Upper lobe of left lung (tissue), 4 donors: ENCODE data around the gene CAPS.

Experiments
- CTCF ChIP-seq, 6 experiments: fragments of 450-650 bp in 4 of 6; fragments of 200-600 bp in 2 of 6; sonication (generic) in 2 of 6; IDR thresholded peaks; one replicate each; pipeline ENCODE4 v1.5.1; 2016 to 2019; ENCODE audit warnings: antibody characterized with exemption in 6 of 6
- EP300 ChIP-seq, 4 donors: sonication (generic); formaldehyde crosslinking; IDR thresholded peaks; one replicate each; pipeline ENCODE4 v1.5.1; 2017; ENCODE audit warnings: antibody characterized with exemption in 4 of 4, control low read depth in 2 of 4

GRCh38 chr19:5889288-5889971, 24.6 kb upstream of the CAPS start:
- TF ChIP-seq CTCF (IDR thresholded peaks at IDR 0.05) (no peak), EP300 (IDR thresholded peaks at IDR 0.05) (no peak)
